B cell (primary cell): ENCODE measurements around the gene NAXE.

Experiments
- CTCF ChIP-seq: fragments of 200-600 bp; IDR thresholded peaks from one replicate; pipeline ENCODE4 v1.8.0; 2022; ENCODE audit warnings: antibody characterized with exemption, mild to moderate bottlenecking
- EZH2 ChIP-seq: IDR thresholded peaks from 2 replicates; pipeline ENCODE4 v1.6.1; 2012; ENCODE audit warnings: borderline replicate concordance, low read depth, mild to moderate bottlenecking, moderate library complexity, low read length; ENCODE audit not compliant: insufficient read depth, poor library complexity, severe bottlenecking

- TF ChIP-seq CTCF = no peak
- TF ChIP-seq EZH2 = no peak
Observed at GRCh38 chr1:156546267-156546666, 45.3 kb upstream of the NAXE start.
